KMS-11 (cell line): ENCODE results near the gene HEPHL1.

Experiments used
- H2AFZ ChIP-seq: fragments of 200-600 bp; sonication (generic); 2 replicates; pipeline ENCODE4 v1.6.1; 2016; ENCODE audit warnings: antibody characterized with exemption, mixed run types, low read depth
- H3K27ac ChIP-seq: fragments of 200-600 bp; sonication (generic); 2 replicates; pipeline ENCODE4 v1.6.1; 2016; ENCODE audit warnings: mild to moderate bottlenecking, mixed run types
- H3K27me3 ChIP-seq: fragments of 200-600 bp; sonication (generic); 2 replicates; pipeline ENCODE4 v1.6.1; 2017; ENCODE audit warnings: mild to moderate bottlenecking, low read depth, mixed run types, moderate library complexity; ENCODE audit not compliant: insufficient read depth
- H3K36me3 ChIP-seq: fragments of 200-600 bp; sonication (generic); 2 replicates; pipeline ENCODE4 v1.6.1; 2017; ENCODE audit warnings: mild to moderate bottlenecking, mixed run types; ENCODE audit not compliant: insufficient read depth
- H3K4me1 ChIP-seq: fragments of 200-600 bp; sonication (generic); 2 replicates; pipeline ENCODE4 v1.6.1; 2016; ENCODE audit warnings: mild to moderate bottlenecking, low read depth, mixed run types; ENCODE audit not compliant: poor library complexity, severe bottlenecking
- H3K4me2 ChIP-seq: fragments of 200-600 bp; sonication (generic); 2 replicates; pipeline ENCODE4 v1.7.0; 2016; ENCODE audit warnings: mild to moderate bottlenecking, mixed run types
- H3K4me3 ChIP-seq: fragments of 200-600 bp; sonication (generic); IDR thresholded peaks from 2 replicates; pipeline ENCODE4 v1.6.1; 2017; ENCODE audit warnings: low read depth, low read length, mixed read lengths; ENCODE audit not compliant: insufficient read depth
- H3K79me2 ChIP-seq: fragments of 200-600 bp; sonication (generic); 2 replicates; pipeline ENCODE4 v1.6.1; 2016; ENCODE audit warnings: low read depth, mixed run types; ENCODE audit not compliant: insufficient read depth
- H3K9ac ChIP-seq: fragments of 200-600 bp; sonication (generic); 2 replicates; pipeline ENCODE4 v1.6.1; 2016; ENCODE audit warnings: mild to moderate bottlenecking, mixed run types
- H4K20me1 ChIP-seq: fragments of 200-600 bp; sonication (generic); 2 replicates; pipeline ENCODE4 v1.6.1; 2016; ENCODE audit warnings: mild to moderate bottlenecking, mixed run types; ENCODE audit not compliant: insufficient read depth
- TF ChIP-seq, protein P1 (sequence below): fragments of 200-600 bp; sonication (generic); conservative IDR thresholded peaks from 2 replicates; pipeline ENCODE4 v1.6.1; 2017; ENCODE audit warnings: low read depth, mild to moderate bottlenecking, antibody characterized with exemption, low read length, moderate library complexity, mixed read lengths

HEPHL1 gene

DNA sequence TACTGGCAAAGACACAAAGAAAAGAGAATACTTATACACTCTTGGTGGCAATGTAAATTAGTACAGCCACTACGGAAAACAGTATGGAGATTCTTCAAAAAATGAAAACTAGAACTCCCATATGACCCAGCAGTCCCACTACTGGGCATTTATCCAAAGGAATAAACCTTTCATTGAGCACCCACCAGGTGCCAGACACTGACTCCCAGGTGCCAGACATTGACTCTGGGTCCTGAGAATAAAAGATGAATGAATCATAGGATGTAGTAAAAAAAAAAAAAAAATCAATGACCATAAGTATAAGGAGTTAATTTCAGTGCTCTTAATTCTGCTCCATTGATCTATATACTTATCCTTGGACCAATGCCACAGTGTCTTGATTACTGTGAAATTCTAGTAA lies 28.2 kb downstream of the HEPHL1 start:
- no peak overlapping the region for H3K9ac ChIP-seq
- H3K4me2 ChIP-seq = no peak overlapping the region
- H3K4me1 ChIP-seq = no peaks in the 10 kb centered on the region
- H3K79me2 ChIP-seq = no peaks in the 10 kb centered on the region
- TF ChIP-seq, protein P1, sequence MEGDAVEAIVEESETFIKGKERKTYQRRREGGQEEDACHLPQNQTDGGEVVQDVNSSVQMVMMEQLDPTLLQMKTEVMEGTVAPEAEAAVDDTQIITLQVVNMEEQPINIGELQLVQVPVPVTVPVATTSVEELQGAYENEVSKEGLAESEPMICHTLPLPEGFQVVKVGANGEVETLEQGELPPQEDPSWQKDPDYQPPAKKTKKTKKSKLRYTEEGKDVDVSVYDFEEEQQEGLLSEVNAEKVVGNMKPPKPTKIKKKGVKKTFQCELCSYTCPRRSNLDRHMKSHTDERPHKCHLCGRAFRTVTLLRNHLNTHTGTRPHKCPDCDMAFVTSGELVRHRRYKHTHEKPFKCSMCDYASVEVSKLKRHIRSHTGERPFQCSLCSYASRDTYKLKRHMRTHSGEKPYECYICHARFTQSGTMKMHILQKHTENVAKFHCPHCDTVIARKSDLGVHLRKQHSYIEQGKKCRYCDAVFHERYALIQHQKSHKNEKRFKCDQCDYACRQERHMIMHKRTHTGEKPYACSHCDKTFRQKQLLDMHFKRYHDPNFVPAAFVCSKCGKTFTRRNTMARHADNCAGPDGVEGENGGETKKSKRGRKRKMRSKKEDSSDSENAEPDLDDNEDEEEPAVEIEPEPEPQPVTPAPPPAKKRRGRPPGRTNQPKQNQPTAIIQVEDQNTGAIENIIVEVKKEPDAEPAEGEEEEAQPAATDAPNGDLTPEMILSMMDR = no peak
- H4K20me1 ChIP-seq = no peaks in the 10 kb centered on the region
- H3K27ac ChIP-seq = no peak overlapping the region
- no peak overlapping the region for H2AFZ ChIP-seq
- H3K27me3 ChIP-seq = no peaks in the 10 kb centered on the region
- H3K36me3 ChIP-seq = no peaks in the 10 kb centered on the region
- H3K4me3 ChIP-seq = no peak overlapping the region

DNA sequence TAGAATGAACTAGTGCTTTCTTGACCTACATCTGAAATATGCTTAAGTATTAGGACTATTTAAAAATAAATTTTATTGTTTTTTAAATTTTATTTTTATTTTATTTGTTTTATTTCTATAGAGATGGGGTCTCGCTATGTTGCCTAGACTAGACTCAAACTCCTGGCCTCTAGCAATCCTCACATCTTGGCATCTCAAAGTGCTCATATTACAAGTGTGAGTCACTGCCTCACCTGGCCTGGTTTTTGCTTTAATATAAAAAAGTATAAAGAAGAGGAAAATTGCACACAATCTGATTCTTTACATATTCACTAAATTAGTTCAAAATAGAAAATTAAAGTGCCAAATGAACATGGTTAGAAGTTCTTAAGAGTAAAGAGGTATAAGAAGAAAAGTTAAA lies 37.5 kb downstream of the HEPHL1 start:
- H3K4me1 ChIP-seq = no peaks in the 10 kb centered on the region
- no peak overlapping the region for H3K4me2 ChIP-seq
- no peak overlapping the region for H3K27ac ChIP-seq
- no peak overlapping the region for H3K9ac ChIP-seq
- TF ChIP-seq, protein P1 = no peak
- H3K36me3 ChIP-seq = no peaks in the 10 kb centered on the region
- no peak overlapping the region for H2AFZ ChIP-seq
- H3K79me2 ChIP-seq = no peaks in the 10 kb centered on the region
- no peak overlapping the region for H3K4me3 ChIP-seq
- no peaks in the 10 kb centered on the region for H4K20me1 ChIP-seq
- no peaks in the 10 kb centered on the region for H3K27me3 ChIP-seq

DNA sequence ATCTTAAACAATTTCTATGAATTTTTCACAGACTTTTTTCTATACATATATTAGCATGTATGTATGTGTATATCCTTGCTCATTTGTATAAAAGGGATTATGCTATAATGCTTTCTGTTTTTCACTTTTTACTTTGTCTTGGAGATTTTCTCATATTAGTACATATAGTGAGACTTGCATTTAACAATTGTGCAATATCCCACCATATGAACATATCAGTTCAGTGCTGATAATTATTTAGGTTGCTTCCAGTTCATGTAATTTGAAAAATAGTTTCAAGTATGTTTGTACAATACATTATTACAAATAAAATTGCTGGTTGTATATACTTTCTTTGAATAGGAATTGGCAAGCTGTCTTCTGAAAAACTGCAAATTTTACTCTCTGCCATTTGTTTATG lies 37.9 kb downstream of the HEPHL1 start:
- no peaks in the 10 kb centered on the region for H3K4me1 ChIP-seq
- H3K36me3 ChIP-seq = no peaks in the 10 kb centered on the region
- no peaks in the 10 kb centered on the region for H4K20me1 ChIP-seq
- TF ChIP-seq, protein P1 = no peak
- no peaks in the 10 kb centered on the region for H3K27me3 ChIP-seq
- no peak overlapping the region for H3K9ac ChIP-seq
- no peak overlapping the region for H3K4me3 ChIP-seq
- H2AFZ ChIP-seq = no peak overlapping the region
- no peak overlapping the region for H3K4me2 ChIP-seq
- H3K27ac ChIP-seq = no peak overlapping the region
- no peaks in the 10 kb centered on the region for H3K79me2 ChIP-seq

DNA sequence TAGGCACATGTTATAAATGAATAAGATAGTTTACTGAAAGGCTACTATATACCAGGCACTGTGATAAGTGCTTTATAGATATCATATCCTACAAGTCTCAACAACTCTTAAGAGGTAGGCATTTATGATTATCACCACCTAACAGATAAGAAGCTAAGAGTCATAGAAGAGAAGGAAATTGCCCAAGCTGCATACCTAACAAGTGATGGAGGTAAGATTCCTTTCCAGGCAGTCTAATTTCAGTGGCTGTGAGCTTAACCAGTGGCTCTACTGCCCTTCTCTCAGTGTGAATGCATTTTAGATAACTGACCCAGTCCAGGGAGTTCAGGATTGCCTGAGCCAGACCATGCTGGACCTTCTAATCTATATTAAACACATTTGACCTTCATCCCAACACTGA lies 39.2 kb downstream of the HEPHL1 start:
- TF ChIP-seq, protein P1 = no peak
- Histone ChIP-seq H3K9ac (no peak overlapping the region), H4K20me1 (no peaks in the 10 kb centered on the region), H3K4me1 (no peaks in the 10 kb centered on the region), H3K27ac (no peak overlapping the region), H3K4me3 (no peak overlapping the region), H3K27me3 (no peaks in the 10 kb centered on the region), H3K79me2 (no peaks in the 10 kb centered on the region), H2AFZ (no peak overlapping the region), H3K4me2 (no peak overlapping the region), H3K36me3 (no peaks in the 10 kb centered on the region)

DNA sequence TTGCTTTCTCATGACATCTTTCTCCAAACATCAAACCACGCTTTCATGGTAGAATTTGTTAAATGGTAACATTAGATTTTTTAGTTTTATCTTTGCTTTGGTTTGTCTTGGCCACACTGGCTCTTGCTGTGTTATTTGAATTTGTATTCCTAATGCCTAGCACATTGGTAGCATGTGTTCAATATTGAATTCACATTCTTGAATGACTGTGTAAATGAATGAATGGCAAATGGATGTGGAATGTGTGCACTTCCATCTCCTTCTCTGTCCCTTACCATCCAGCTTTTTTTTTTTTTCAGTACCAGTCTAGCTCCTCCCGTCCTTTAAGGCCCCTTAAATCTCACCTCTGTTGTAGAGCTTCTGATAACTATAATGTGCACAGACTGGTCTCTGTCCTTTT lies 41.2 kb downstream of the HEPHL1 start:
- no peaks in the 10 kb centered on the region for H3K27me3 ChIP-seq
- TF ChIP-seq, protein P1 = no peak
- no peak overlapping the region for H3K27ac ChIP-seq
- no peak overlapping the region for H3K4me3 ChIP-seq
- H4K20me1 ChIP-seq = no peaks in the 10 kb centered on the region
- H3K36me3 ChIP-seq = no peaks in the 10 kb centered on the region
- H3K9ac ChIP-seq = no peak overlapping the region
- H3K79me2 ChIP-seq = no peaks in the 10 kb centered on the region
- H2AFZ ChIP-seq = no peak overlapping the region
- no peaks in the 10 kb centered on the region for H3K4me1 ChIP-seq
- no peak overlapping the region for H3K4me2 ChIP-seq
